Glutamatergic neuron (in vitro differentiated cells): ENCODE measurements around the gene STARD8. TPM values are rescaled to one million over a fixed set of nuclear protein-coding genes. Genes with fewer than 3 reads are reported as not detected.

Source experiments
- DNase-seq: peaks from one replicate; pipeline ENCODE4 v3.0.0; 2022
- H3K27ac Mint-ChIP-seq: one replicate; pipeline ENCODE4 v1.8.0; 2020; ENCODE audit warnings: mild to moderate bottlenecking, mixed read lengths, inconsistent platforms; ENCODE audit not compliant: unreplicated experiment
- H3K27me3 Mint-ChIP-seq: one replicate; pipeline ENCODE4 v1.8.0; 2020; ENCODE audit warnings: mild to moderate bottlenecking, moderate library complexity, mixed read lengths, inconsistent platforms; ENCODE audit not compliant: unreplicated experiment
- H3K36me3 Mint-ChIP-seq: one replicate; pipeline ENCODE4 v1.8.0; 2020; ENCODE audit warnings: mild to moderate bottlenecking, mixed read lengths, inconsistent platforms; ENCODE audit not compliant: unreplicated experiment
- H3K4me1 Mint-ChIP-seq: one replicate; pipeline ENCODE4 v1.8.0; 2020; ENCODE audit warnings: mild to moderate bottlenecking, low read depth, mixed read lengths, inconsistent platforms; ENCODE audit not compliant: unreplicated experiment
- H3K4me3 Mint-ChIP-seq: one replicate; pipeline ENCODE4 v1.8.0; 2020; ENCODE audit warnings: mild to moderate bottlenecking, mixed read lengths, inconsistent platforms; ENCODE audit not compliant: unreplicated experiment
- H3K9me3 Mint-ChIP-seq: one replicate; pipeline ENCODE4 v1.8.0; 2020; ENCODE audit warnings: mild to moderate bottlenecking, moderate library complexity, mixed read lengths, inconsistent platforms; ENCODE audit not compliant: unreplicated experiment
- total RNA-seq: library from RNA; stranded (reverse); fragmentation: NEBNext Ultra II Directional; extraction: Animal tissue kit (Norgen Biotek cat#: 25700); gene quantifications from one replicate; pipeline ENCODE4 v1.2.1, GENCODE V29; 2021; ENCODE audit not compliant: unreplicated experiment
- TF ChIP-seq, protein P1 (sequence below): fragments of 200-600 bp; sonication (generic); IDR thresholded peaks from one replicate; pipeline ENCODE4 v1.5.0; 2021; ENCODE audit not compliant: partially characterized antibody, unreplicated experiment

The STARD8 gene
- total RNA-seq, 1 donor from 2014 or later: 1.1 TPM

DNA sequence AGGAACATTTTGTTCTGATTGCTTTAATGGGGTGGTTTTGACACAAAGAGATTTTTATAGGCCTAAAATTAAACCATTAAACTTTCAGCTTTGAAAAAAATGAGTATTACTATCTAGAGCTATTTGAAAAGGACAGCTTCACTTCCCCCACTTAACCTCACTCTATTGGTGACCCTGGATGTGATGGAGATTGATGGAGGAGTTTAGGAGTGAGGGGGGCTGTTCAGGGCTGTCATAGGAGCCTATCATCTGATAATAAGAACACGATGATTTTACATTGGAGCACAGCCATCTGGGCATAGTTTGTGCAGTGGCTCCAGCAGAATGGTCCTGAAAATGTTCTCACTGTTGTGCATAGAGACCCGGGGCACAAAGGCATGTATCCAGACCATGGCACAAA, 110.3 kb downstream of the STARD8 start:
- DNase-seq: no peak
- H3K4me3 Mint-ChIP-seq: no peak overlapping the region
- H3K27me3 Mint-ChIP-seq: peaks cover 3% of the 10 kb centered on the region
- no peaks in the 10 kb centered on the region for H3K4me1 Mint-ChIP-seq
- H3K9me3 Mint-ChIP-seq: peaks cover 1% of the 10 kb centered on the region
- H3K36me3 Mint-ChIP-seq: no peaks in the 10 kb centered on the region
- TF ChIP-seq, protein P1, sequence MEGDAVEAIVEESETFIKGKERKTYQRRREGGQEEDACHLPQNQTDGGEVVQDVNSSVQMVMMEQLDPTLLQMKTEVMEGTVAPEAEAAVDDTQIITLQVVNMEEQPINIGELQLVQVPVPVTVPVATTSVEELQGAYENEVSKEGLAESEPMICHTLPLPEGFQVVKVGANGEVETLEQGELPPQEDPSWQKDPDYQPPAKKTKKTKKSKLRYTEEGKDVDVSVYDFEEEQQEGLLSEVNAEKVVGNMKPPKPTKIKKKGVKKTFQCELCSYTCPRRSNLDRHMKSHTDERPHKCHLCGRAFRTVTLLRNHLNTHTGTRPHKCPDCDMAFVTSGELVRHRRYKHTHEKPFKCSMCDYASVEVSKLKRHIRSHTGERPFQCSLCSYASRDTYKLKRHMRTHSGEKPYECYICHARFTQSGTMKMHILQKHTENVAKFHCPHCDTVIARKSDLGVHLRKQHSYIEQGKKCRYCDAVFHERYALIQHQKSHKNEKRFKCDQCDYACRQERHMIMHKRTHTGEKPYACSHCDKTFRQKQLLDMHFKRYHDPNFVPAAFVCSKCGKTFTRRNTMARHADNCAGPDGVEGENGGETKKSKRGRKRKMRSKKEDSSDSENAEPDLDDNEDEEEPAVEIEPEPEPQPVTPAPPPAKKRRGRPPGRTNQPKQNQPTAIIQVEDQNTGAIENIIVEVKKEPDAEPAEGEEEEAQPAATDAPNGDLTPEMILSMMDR: no peak
- no peak overlapping the region for H3K27ac Mint-ChIP-seq

GRCh38 chrX:68758671-68759070, 111.2 kb downstream of the STARD8 start:
- Mint-ChIP-seq H3K4me3 (no peak overlapping the region), H3K36me3 (no peaks in the 10 kb centered on the region), H3K9me3 (peaks cover 1% of the 10 kb centered on the region), H3K4me1 (no peaks in the 10 kb centered on the region), H3K27me3 (peaks cover 3% of the 10 kb centered on the region), H3K27ac (no peak overlapping the region)
- no peak for DNase-seq
- TF ChIP-seq, protein P1: no peak

DNA sequence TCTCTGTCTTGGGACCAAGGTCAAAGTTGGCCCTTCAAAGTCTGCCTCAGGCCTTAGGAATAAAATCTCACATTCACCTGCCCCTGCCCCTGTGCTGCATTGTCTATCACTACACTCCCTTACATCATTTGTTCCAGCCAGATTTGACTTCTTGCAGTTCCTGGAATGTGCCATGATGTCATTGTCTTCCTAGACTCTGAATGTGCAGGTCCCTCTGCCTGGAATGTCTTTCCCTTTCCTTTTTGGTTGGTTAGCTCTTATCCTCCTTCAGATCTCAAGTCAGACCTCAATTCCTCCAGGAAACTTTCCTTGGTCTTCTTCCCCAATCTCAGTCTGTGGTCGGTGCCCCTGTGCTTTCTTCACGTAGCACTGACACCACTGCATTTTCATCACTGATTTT, 113.6 kb downstream of the STARD8 start:
- no peaks in the 10 kb centered on the region for H3K36me3 Mint-ChIP-seq
- no peaks in the 10 kb centered on the region for H3K4me1 Mint-ChIP-seq
- no peak overlapping the region for H3K27ac Mint-ChIP-seq
- no peak overlapping the region for H3K4me3 Mint-ChIP-seq
- DNase-seq: no peak
- H3K27me3 Mint-ChIP-seq: peaks cover 3% of the 10 kb centered on the region
- H3K9me3 Mint-ChIP-seq: peaks cover 1% of the 10 kb centered on the region
- TF ChIP-seq, protein P1: no peak

DNA sequence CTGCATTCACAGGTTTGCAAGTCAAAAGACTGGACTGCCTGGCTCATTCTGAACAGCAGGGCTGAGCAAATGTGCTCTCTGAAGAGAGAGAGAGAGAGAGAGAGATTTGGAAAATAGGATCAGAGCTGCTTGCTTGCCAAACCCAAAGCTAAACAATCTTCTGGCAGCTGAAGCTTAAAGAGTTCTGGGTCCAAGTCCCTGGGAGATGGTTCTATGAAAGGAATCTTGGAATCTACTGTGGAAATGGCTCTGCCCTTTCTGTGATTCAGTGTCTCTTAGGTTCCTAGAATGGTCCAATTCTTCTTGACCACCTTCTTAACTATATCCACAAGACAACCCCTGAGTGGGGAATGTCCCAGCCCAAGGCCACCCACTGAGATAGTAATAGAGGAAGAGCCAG, 115.3 kb downstream of the STARD8 start:
- H3K4me1 Mint-ChIP-seq: no peaks in the 10 kb centered on the region
- TF ChIP-seq, protein P1: no peak
- H3K27ac Mint-ChIP-seq: no peak overlapping the region
- H3K36me3 Mint-ChIP-seq: no peaks in the 10 kb centered on the region
- H3K27me3 Mint-ChIP-seq: peaks cover 3% of the 10 kb centered on the region
- H3K4me3 Mint-ChIP-seq: no peak overlapping the region
- no peaks in the 10 kb centered on the region for H3K9me3 Mint-ChIP-seq
- no peak for DNase-seq

GRCh38 chrX:68763481-68763880, 116.0 kb downstream of the STARD8 start:
- Mint-ChIP-seq H3K27ac (no peak overlapping the region), H3K4me1 (no peaks in the 10 kb centered on the region), H3K27me3 (peaks cover 3% of the 10 kb centered on the region)

More at GRCh38 chrX:68763481-68763880, 116.0 kb downstream of the STARD8 start:
- no peaks in the 10 kb centered on the region for H3K9me3 Mint-ChIP-seq
- no peak for DNase-seq
- TF ChIP-seq, protein P1: no peak
- no peaks in the 10 kb centered on the region for H3K36me3 Mint-ChIP-seq
- no peak overlapping the region for H3K4me3 Mint-ChIP-seq

Other genes starting within 250 kb of the STARD8 start
- 7.8 TPM for gene OPHN1, start 214.2 kb upstream of the STARD8 start, total RNA-seq
- gene YIPF6, start 148.6 kb upstream of the STARD8 start, total RNA-seq: 47.2 TPM
- 5.9 TPM for gene EFNB1, start 181.4 kb downstream of the STARD8 start, total RNA-seq